Mesothelial cell of epicardium (in vitro differentiated cells): ENCODE data around the gene PSMA5. TPM values are rescaled to one million over a fixed set of nuclear protein-coding genes. Genes with fewer than 3 reads are reported as not detected.

ENCODE experiments used
- DNase-seq, 2 experiments: peaks; one replicate each; pipeline ENCODE4 v3.0.0; 2021; ENCODE audit warnings: low spot score in 2 of 2; ENCODE audit not compliant: unreplicated experiment in 2 of 2
- H3K27ac Mint-ChIP-seq: 2 replicates; pipeline ENCODE4 v1.8.0; 2021; ENCODE audit warnings: mixed read lengths
- H3K27me3 Mint-ChIP-seq: 2 replicates; pipeline ENCODE4 v1.8.0; 2021; ENCODE audit warnings: low read depth, mixed read lengths
- H3K36me3 Mint-ChIP-seq: 2 replicates; pipeline ENCODE4 v1.8.0; 2021; ENCODE audit warnings: mixed read lengths
- H3K4me1 Mint-ChIP-seq: 2 replicates; pipeline ENCODE4 v1.8.0; 2021; ENCODE audit warnings: mixed read lengths
- H3K4me3 Mint-ChIP-seq: 2 replicates; pipeline ENCODE4 v1.8.0; 2021; ENCODE audit warnings: mild to moderate bottlenecking, moderate library complexity, mixed read lengths
- H3K9me3 Mint-ChIP-seq: 2 replicates; pipeline ENCODE4 v1.8.0; 2021; ENCODE audit warnings: mixed read lengths
- CTCF ChIP-seq: fragments of 200-600 bp; sonication (generic); IDR thresholded peaks from one replicate; pipeline ENCODE4 v1.5.0; 2021; ENCODE audit warnings: antibody characterized with exemption; ENCODE audit not compliant: unreplicated experiment
- total RNA-seq: library from RNA; stranded (reverse); gene quantifications from 3 replicates; pipeline ENCODE4 v1.2.1, GENCODE V29; 2021

The PSMA5 gene
- total RNA-seq, 1 donor from 2014 or later = 69.7 TPM

GRCh38 chr1:109389638-109390341, 36.5 kb downstream of the PSMA5 start:
- Mint-ChIP-seq H3K27me3 (no peaks in the 10 kb centered on the region), H3K9me3 (no peaks in the 10 kb centered on the region), H3K4me3 (no peak overlapping the region), H3K4me1 (peaks cover 17% of the 10 kb centered on the region), H3K36me3 (peaks cover 4% of the 10 kb centered on the region), H3K27ac (peak overlapping the region; percentile 4)
- DNase-seq = no peak
- no peak for TF ChIP-seq CTCF

GRCh38 chr1:109388884-109389637, 37.2 kb downstream of the PSMA5 start:
- H3K36me3 Mint-ChIP-seq = peaks cover 9% of the 10 kb centered on the region
- no peak for TF ChIP-seq CTCF
- H3K4me1 Mint-ChIP-seq = peaks cover 14% of the 10 kb centered on the region
- no peak overlapping the region for H3K27ac Mint-ChIP-seq
- no peak for DNase-seq
- peaks cover 5% of the 10 kb centered on the region for H3K9me3 Mint-ChIP-seq
- H3K4me3 Mint-ChIP-seq = no peak overlapping the region
- no peaks in the 10 kb centered on the region for H3K27me3 Mint-ChIP-seq

- H3K27ac Mint-ChIP-seq = no peak overlapping the region
- H3K27me3 Mint-ChIP-seq = no peaks in the 10 kb centered on the region
- H3K4me1 Mint-ChIP-seq = peaks cover 16% of the 10 kb centered on the region
These were observed 38.0 kb downstream of the PSMA5 start for GRCh38 chr1:109388208-109388711.

GRCh38 chr1:109386054-109386717, 40.1 kb downstream of the PSMA5 start:
- H3K4me3 Mint-ChIP-seq = no peak overlapping the region
- H3K27ac Mint-ChIP-seq = no peak overlapping the region
- peaks cover 6% of the 10 kb centered on the region for H3K9me3 Mint-ChIP-seq
- no peaks in the 10 kb centered on the region for H3K27me3 Mint-ChIP-seq
- H3K36me3 Mint-ChIP-seq = peaks cover 9% of the 10 kb centered on the region
- no peak for TF ChIP-seq CTCF
- DNase-seq = no peak
- peaks cover 10% of the 10 kb centered on the region for H3K4me1 Mint-ChIP-seq

More at GRCh38 chr1:109388208-109388711, 38.0 kb downstream of the PSMA5 start:
- Mint-ChIP-seq H3K4me3 (no peak overlapping the region), H3K9me3 (peaks cover 6% of the 10 kb centered on the region), H3K36me3 (peaks cover 9% of the 10 kb centered on the region)
- no peak for DNase-seq
- no peak for TF ChIP-seq CTCF

- Mint-ChIP-seq H3K27me3 (no peaks in the 10 kb centered on the region), H3K36me3 (peaks cover 9% of the 10 kb centered on the region), H3K4me1 (peaks cover 10% of the 10 kb centered on the region), H3K4me3 (no peak overlapping the region), H3K9me3 (peaks cover 6% of the 10 kb centered on the region), H3K27ac (no peak overlapping the region)
- no peak for DNase-seq
- no peak for TF ChIP-seq CTCF
These were observed 40.8 kb downstream of the PSMA5 start for GRCh38 chr1:109385417-109385816.
